ENCODE results near the gene RASSF1. TPM values are rescaled to one million over a fixed set of nuclear protein-coding genes. Genes with fewer than 3 reads are reported as not detected.

Gene RASSF1
- total and polyA plus RNA-seq, 2 of the 4 experiments (the other 2 are of a cell fraction) = 17.4 to 53.4 TPM

GRCh38 chr3:50365080-50365841, 24.6 kb upstream of the RASSF1 start:
- Histone ChIP-seq H4K20me1 (ENCODE audit: insufficient read depth, low read length) (no peaks in the 10 kb centered on the region), H4K8ac (ENCODE audit: low read depth in 2 of 2, low read length in 2 of 2) (peak overlapping the region in 1 of 2 experiments; percentile 37; a peak in 2 of 4 replicates), H3K4me2 (ENCODE audit: low read depth, low read length) (peak overlapping the region; percentile 99), H3K27me3 (ENCODE audit: control insufficient read depth, insufficient read depth, low read length) (peaks cover 34% of the 10 kb centered on the region), H3K9ac (ENCODE audit: low read depth, low read length) (no peak overlapping the region), H3K36me3 (ENCODE audit: control insufficient read depth, insufficient read depth, low read length) (no peaks in the 10 kb centered on the region), H3K27ac (ENCODE audit: insufficient read depth, low read length) (no peak overlapping the region), H2BK15ac (ENCODE audit: low read depth, low read length) (no peak overlapping the region), H2BK120ac (ENCODE audit: low read depth, low read length) (no peak overlapping the region), H3K4me1 (ENCODE audit: control insufficient read depth, insufficient read depth, low read length) (peaks cover 3% of the 10 kb centered on the region; the same call in 1 of the 2 replicates), H3K79me1 (ENCODE audit: low read depth in 1 of 2, low read length in 2 of 2) (no peaks in the 10 kb centered on the region), H2AK5ac (ENCODE audit: low read depth, low read length) (no peak overlapping the region), H2AFZ (replicated peaks; ENCODE audit: low read length, poor library complexity) (peak overlapping the region; percentile 98), H3K9me1 (ENCODE audit: insufficient read depth, low read length) (0 out of 2 replicates have a peak, but pooled peaks cover 6% of the 10 kb centered on the region), H3K4ac (ENCODE audit: low read depth, low read length) (no peak overlapping the region), H3K4me3 (ENCODE audit: insufficient read depth, low read depth, low read length) (peak overlapping the region; percentile 63), H3K14ac (replicated peaks; ENCODE audit: low read depth, low read length) (no peak overlapping the region), H3K56ac (ENCODE audit: extremely low read depth, insufficient read depth, low read length) (no peak overlapping the region), H3K23ac (ENCODE audit: low read depth, low read length) (no peak overlapping the region; the same call in 1 of the 2 replicates), H2BK5ac (ENCODE audit: low read depth, low read length, poor library complexity, severe bottlenecking) (no peak overlapping the region), H2AK9ac (replicated peaks; ENCODE audit: low read depth, low read length, poor library complexity) (peak overlapping the region; percentile 85), H2BK20ac (ENCODE audit: low read depth, low read length) (no peak overlapping the region), H4K5ac (ENCODE audit: low read depth, low read length) (no peak overlapping the region), H4K91ac (ENCODE audit: insufficient read depth, low read depth, low read length) (no peak overlapping the region), H3K18ac (ENCODE audit: low read depth, low read length) (no peak overlapping the region), H3K9me3 (ENCODE audit: control insufficient read depth, insufficient read depth, low read length) (no peaks in the 10 kb centered on the region)
- ChIA-PET POLR2A (ENCODE audit: unreplicated experiment) (interaction anchor here (0.7 kb wide), 1 partner anchor 11 kb away, joined by 4 read pairs; no protein-coding TSS in a partner anchor), CTCF (no interaction called here)
- dilution Hi-C loops (cut with HindIII; ENCODE audit: low sequenced_read_pairs, unreplicated experiment) (no loop called here), intact Hi-C loops (cut with micrococcal nuclease) (no loop called here), in situ Hi-C loops (cut with MboI; ENCODE audit: low sequenced_read_pairs) (no loop called here)
- ATAC-seq (ENCODE audit: low read depth) = peak; percentile 94
- no TSS peak for BruUV-seq (replicated peaks)
- 3% methylated on average over 13 of the region's 53 CpGs; no CpG with 5 or more reads in 1 of the 2 experiments for WGBS, 2 experiments (ENCODE audit: extremely low coverage in 2 of 2, insufficient read length in 1 of 2)
- no peak for TF ChIP-seq MAFK (IDR thresholded peaks at IDR 0.05; ENCODE audit: low read depth, low read length)
- TF ChIP-seq CHD1 (IDR thresholded peaks at IDR 0.05; ENCODE audit: low read depth, low read length) = no peak
- TF ChIP-seq MAZ (IDR thresholded peaks at IDR 0.05; ENCODE audit: borderline replicate concordance, low read depth, low read length) = 0 out of 2 replicates have a peak, but pooled peaks have one; percentile 26
- DNase-seq = peak; percentile 49

All from IMR-90 (cell line).